ENCODE data around the gene NBAS. TPM values are rescaled to one million over a fixed set of nuclear protein-coding genes. Genes with fewer than 3 reads are reported as not detected.
"Not testable (repeated sequence)": the region's sequence is repeated elsewhere in the genome, so short reads cannot be mapped to it uniquely, and the experiment has no call there.

Gene NBAS
- total RNA-seq, 1 donor from 2014 or later = 36.0 TPM

DNA sequence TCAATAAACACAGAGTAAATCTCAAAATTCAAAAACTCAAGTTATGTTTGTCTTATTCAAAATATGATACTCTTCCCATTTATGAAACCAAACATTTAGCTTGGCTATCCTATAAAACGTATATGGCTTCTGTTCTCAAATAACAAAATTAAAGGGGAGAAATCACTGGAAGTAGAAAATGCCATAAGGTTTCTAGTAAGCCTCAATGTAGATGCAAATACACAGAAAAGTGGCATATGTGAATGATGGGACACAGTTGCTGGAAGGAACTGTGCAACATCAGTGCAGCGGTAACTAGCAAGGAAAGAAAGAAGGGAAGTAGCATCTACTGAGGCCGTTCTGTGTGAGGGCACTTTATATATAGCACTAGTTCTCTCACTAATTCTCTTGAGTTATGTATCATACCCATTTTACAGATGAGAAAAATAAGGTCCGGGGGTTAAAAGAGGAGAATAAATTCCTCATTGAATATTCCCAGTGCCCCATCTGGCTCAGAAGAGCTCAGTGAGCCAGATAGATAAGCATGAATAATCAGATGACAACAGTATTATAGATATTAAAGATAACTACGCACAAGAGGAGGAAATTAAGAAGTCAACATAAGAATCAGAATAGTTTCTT, 27.2 kb downstream of the NBAS start:
- intact Hi-C loops (cut with micrococcal nuclease) = no loop called here

DNA sequence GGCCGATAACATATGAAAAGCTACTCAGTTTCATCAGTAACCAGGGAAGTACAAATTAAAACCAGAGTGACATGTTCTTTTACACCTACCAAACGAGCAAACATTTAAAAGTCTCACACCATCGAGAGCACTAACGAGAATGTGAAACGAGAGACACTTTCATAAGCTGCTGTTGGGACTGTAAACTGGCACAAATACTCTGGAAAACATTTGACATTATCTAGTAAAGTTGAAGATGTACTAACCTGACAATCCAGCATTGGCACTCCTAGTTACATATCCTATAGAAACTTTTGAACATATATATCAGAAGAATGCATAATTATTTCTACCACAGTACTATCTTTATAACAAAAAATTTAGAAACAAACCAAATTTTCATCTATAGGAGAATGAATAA, 28.1 kb downstream of the NBAS start:
- intact Hi-C loops (cut with micrococcal nuclease) = no loop called here

DNA sequence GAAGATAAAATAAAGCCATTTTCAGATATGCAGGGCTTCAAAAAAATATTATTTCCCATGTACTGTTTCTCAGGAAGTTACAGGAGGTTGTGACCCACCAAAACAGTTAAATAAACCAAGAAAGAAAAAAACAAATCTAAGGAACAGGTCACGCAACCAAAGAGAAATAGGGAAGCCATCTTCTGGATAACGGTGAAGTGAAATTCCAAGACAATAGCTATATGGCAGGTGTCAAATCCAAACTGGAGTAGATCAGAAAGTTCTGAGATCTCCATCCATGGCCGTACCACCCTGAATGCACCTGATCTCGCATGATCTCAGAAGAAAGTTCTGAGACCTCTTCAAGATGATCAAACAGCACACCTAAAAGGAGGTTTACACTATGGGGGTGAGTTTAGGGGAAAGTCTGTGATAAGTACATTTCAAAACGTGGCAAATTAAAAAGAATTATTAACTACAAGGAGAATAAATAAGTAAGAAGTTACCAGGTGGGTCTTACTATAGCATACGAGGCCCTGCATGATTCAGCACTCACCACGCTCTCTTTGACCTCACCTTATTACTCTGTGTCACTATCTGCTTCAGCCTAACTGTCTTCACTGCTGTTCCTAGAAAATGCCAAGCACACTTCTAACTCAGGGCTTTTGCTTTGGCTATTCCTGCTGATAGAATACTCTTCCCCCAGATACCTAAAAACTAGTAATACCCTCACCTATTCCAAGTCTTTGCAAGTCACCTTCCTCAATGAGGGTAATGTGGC, 29.9 kb downstream of the NBAS start:
- intact Hi-C loops (cut with micrococcal nuclease) = no loop called here

DNA sequence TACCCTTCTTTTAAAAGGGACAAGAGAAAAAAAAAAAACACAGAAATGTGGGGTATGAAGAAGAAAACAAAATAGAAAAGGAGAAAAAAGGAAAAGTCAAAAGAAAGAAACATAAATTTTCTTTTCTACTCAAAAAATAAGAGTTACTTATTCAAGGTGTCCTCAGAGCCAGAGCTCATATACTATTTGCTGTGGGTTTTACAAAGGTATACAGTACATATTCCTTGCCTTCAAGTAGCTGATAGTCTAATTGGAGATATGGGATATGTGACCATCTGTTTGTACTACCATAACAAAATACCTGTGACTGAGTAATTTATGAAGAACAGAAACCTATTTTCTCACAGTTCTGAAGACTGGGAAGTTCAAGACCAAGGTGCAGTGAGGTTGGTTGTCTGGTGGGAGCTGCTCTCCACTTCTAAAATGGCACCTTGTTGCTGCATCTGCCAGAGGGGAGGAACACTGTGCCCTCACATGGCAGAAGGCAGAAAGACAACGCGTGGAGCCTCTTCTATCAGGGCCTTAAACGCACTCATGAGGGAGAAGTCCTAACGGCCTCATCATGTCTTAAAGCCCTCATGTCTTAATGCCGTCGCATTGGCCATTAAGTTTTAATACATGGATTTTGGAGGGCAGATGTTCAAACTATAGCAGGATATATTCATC, 33.9 kb downstream of the NBAS start:
- intact Hi-C loops (cut with micrococcal nuclease) = no loop called here

DNA sequence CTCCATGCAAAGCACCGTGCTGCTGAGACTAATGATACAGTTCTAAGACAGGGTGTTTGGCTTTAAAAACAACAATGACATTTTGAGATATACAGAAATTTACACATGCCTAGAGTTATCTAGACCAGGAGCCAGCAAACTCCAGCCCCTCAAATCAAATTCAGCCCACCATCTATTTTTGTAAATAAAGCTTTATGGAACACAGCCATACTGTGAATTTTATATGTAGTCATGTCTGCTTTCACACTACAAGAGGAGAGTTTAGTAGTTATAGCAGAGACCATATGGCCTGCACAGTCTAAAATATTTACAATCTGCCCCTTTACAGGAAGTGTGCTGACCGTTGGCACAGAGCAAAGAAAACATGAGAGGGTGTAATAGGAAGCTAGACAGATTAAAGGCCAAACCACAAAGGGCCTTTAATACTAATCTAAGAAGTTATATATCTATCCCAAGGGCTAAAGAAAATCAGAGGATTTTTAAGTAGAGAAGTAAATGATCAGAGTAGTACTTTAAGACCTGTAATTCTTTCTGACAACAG, 39.4 kb downstream of the NBAS start:
- intact Hi-C loops (cut with micrococcal nuclease) = no loop called here

DNA sequence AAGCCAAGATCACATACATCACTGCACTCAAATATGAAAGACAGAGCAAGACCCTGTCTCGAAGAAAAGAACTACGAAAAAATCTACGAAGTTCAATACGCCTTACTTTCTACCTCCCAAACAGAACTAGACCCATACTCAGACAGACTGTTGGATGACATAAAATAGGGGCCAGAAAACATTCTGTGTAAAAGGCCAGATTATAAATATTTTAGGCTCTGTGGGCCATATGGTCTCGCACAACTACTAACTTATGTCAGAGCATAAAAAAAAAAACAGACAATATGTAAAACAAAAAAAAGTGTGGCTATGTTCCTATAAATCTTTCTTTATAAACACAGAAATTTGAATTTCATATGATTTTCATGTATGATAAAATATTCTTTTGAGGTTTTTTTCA, 40.8 kb downstream of the NBAS start:
- intact Hi-C loops (cut with micrococcal nuclease) = no loop called here

DNA sequence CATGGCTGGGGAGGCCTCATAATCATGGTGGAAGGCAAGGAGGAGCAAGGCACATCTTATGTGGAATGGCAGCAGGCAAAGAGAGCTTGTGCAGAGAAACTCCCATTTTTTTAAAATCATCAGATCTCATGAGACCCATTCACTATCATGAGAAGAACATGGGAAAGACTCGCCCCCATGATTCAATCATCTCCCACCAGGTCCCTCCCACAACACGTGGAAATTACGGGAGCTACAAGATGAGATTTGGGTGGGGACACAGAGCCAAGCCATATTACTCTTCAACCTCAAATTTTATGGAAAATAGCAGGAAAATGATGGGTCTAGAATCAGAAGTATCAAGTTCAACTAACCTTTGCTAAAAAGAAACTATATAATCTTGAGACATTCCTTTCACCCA, 42.4 kb downstream of the NBAS start:
- intact Hi-C loops (cut with micrococcal nuclease) = not testable (repeated sequence)

DNA sequence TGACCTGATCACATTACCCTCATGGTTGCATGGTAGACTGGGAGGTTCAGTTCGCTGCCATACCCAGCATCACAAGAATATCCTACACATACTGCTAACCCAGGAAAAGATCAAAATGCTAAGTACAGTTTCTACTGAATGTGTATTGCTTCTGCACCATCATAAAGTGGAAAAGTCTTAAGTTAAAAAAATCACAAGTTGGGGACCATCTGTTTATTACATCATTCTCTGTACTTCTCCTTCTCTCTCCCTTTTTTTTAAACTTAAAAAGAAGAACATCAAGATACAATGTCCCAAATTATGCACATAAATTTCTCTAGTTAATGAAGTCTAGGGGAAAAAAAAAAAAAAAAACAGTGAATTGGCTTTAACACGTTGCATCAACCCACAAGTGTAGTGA, 43.3 kb downstream of the NBAS start:
- intact Hi-C loops (cut with micrococcal nuclease) = no loop called here

DNA sequence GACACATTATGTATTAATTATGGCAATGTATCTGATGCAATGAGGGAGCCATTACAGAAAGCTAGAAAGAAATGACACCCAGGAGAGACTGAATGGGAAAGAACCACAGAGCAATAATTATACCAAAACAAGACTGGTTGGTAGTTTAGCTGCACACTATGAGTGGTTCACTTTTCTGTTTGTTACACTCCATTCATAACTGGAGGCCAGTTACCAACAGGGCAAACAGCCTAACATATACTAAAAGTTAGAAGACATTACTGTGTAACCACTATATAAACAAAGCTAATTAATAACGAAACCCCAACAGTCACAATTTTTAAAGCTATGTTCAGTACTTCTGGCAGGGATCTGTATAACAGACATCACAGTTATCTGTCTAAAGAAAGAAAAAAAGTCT, 49.4 kb downstream of the NBAS start:
- intact Hi-C loops (cut with micrococcal nuclease) = no loop called here

DNA sequence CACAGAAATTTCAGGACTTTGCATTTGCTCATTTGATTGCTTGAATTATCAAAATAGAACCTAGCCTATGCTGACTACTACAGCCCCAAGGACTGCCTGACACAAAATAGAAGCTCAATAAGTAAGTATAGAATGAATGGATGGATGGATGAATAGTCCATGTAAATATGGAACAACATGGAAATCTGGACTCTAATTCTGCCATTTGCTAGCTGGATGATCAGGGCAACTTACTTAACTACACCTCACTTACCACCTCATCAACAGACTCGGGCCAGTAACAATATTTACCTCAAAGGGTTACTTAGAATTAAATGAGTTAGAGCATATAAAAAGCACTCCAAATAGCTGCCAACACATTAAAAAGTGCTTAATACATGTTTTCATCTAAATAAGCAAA, 50.6 kb downstream of the NBAS start:
- intact Hi-C loops (cut with micrococcal nuclease) = no loop called here

DNA sequence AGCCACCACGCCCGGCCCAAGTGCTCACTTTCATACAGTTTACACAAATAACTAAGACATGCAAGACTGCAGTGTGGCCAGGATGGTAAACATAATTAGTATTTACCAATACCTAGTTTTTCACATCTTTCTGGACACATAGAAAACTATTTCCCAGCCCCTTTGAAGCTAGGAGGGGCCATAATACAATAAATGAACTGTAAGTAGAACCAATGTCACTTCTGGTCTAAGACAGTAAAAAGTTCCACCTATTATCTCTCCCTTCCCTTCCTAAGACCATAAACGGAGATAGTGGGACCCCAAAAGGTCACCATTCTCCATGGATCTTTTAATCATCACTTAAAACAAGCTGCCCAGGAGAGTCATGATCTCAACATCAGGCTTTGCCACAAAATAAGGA, 51.0 kb downstream of the NBAS start:
- intact Hi-C loops (cut with micrococcal nuclease) = no loop called here

DNA sequence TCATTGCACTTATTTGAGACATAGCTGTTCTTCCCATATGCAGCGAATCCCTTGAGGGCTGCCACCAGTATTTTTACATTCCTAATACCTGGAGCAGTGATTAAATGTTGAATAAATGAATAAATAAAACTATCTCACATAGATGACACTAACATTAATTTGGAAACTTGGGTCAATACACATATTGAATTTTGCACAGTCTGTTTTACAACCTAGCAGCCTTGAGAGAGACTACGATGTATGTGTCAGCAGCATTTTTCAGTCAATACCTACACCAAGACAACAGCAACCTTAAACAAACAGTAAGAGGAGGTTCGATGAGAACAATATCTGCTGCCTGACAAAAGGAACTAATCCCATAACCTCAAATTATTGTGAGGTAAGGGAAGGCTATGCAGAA, 53.4 kb downstream of the NBAS start:
- intact Hi-C loops (cut with micrococcal nuclease) = no loop called here

DNA sequence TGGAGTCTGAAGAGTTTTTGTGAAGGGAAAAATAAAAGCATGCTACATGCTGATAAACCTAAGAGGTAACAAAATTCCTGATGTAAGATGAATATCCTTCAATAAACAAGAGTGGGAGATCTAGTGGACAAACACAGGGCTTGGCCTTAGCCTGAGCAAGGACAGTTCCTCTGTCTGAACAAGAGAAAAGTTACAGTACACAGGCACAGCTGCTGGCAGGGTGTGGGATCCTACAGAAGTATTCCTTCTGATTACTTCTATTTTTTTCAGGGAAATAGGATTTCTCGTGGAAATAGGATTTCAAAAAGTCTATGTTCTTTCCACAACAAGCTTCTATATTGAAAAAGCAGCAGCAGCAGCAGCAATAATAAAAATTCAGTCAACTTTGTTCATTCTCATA, 54.1 kb downstream of the NBAS start:
- intact Hi-C loops (cut with micrococcal nuclease) = no loop called here

DNA sequence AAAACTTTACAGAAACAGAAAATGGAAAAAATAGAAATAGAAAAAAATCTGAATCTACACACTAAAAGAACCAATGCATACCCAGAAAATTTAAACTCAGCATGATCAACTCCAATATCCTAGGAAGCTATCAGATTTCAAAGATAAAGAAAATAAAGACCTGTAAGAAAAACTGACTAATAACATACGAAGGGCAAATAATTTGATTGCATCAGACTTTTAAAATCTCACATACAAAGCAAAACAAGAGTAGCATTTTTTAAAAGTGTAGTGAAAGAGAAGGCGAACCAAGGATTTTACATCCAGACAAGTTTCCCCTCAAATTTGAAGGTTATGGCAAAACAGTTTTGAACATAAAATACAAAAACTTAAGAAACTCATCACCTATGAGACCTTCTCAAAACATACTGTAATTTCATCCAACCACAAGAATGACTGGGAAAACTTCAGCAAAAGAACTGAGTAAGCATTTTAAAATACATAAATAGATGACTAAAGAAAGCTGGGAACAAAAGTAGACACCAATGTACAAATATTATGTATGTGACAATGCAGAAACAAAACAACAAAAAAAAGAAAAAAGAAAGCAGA, 54.8 kb downstream of the NBAS start:
- intact Hi-C loops (cut with micrococcal nuclease) = no loop called here

DNA sequence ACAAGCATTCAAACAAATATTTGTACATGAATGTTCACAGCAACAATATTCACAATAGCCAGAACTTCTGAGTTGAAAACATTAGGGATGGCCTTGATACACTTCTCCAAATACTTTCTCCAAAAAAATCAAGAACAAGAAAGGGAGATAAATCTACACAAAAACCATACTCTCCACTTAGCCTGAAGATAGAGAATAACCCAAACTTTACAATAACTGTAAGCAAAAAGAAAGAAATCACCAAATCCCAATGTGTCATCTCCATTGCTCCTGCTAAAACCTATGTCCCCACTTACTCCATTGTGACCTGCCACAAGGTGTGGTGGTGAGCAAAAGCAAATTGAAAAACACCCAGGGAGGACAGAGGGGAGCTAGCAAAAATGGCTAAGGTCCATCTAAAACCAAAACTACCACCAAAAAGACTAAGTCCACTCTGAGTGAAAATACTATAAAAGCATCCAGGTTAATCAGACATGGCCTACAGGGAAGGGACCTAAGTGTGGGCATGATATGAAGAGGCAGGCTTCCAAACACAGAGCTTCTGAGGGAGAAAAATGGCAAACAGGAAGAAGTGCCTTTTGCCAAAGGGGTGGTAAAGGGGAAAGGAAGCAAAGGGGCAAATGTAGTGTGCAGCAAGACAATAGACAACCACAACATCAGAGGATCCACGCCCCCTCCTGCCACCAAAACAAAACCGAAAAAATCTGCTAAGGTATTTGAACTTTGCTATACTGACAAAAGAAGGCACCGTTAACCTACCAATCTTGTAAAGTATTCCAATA, 56.1 kb downstream of the NBAS start:
- intact Hi-C loops (cut with micrococcal nuclease) = no loop called here

DNA sequence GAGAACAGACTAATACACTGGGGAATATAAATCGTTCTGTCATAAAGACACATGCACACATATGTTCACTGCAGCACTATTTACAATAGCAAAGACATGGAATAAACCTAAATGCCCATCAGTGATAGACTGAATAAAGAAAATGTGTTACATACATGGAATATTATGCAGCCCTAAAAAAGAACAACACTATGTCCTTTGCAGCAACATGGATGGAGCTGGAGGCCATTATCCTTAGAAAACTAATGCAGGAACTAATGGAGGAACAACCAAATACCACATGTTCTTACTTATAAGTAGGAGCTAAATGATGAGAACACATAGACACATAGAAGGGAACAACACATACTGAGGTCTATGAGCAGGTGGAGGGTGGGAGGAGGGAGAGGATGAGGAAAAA, 61.9 kb downstream of the NBAS start:
- intact Hi-C loops (cut with micrococcal nuclease) = not testable (repeated sequence)

DNA sequence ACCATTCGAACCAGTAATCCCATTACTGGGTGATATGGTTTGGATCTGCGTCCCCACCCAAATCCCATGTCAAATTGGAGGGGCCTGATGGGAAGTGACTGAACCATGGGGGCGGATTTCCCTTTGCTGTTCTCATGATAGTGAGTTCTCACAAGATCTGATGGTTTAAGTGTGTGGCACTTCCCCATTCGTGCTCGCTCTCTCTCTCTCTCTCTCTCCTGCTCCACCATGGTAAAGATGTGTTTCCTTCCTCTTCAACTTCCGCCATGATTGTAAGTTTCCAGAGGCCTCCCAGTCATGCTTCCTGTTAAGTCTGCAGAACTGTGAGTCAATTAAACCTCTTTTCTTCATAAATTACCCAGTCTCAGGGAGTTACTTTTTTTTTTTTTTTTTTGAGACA, 62.6 kb downstream of the NBAS start:
- intact Hi-C loops (cut with micrococcal nuclease) = no loop called here

DNA sequence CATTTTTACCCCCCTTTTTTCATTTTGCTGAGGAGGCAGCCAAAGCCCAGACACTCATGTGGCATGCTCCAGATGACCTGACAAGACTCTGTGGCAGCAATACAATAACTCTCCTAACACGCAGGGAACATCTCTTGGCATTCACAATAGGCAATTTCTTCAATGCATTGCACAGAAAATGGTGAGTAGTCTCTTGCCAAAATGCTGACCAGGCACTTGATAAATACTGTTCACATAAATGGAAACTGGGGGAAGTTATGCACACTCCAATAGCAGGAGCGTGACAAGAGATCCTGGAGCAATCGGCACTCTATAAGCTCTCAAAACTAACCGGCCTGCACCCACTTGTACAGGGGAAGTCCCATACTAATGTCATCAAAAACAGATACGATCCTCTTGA, 66.3 kb downstream of the NBAS start:
- intact Hi-C loops (cut with micrococcal nuclease) = no loop called here

DNA sequence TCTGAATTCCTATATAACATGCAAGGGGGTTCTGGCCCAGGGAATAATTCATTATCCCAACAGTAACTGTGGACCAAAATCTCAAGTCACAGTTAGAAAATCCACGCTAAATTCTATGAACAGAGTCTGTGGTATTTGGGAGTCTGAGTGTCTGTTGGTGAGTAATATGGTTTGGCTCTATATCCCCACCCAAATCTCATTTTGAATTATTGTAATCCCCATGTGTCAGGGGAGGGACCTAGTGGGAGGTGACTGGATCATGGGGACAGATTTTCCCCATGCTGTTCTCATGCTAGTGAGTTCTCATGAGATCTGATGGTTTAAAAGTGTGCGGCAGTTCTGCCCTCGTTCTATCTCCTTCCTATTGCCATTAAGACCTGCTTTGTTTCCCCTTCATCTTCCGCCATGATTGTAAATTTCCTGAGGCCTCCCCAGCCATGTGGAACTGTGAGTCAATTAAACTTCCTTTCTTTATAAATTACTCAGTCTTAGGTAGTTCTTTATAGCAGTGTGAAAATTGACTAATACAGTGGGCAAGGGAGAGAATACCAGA, 68.3 kb downstream of the NBAS start:
- intact Hi-C loops (cut with micrococcal nuclease) = no loop called here

DNA sequence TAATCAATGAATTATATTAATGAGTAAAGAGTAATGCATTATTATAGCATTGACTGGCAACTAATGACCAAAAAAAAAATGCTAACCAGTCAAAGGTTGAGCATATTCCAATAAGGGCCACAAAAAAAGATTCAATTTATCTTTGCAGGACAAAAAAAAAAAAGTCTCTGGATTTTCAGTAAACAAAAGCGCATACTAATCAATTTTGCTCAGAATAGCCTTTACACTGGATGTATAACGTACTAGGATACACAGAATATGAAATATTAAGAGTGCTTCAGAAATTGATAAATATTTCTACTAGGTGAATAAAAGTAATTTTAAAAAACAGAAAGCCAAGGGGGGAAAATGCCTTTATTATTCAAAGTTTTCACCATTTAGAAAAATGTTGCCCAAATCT, 74.4 kb downstream of the NBAS start:
- intact Hi-C loops (cut with micrococcal nuclease) = no loop called here

DNA sequence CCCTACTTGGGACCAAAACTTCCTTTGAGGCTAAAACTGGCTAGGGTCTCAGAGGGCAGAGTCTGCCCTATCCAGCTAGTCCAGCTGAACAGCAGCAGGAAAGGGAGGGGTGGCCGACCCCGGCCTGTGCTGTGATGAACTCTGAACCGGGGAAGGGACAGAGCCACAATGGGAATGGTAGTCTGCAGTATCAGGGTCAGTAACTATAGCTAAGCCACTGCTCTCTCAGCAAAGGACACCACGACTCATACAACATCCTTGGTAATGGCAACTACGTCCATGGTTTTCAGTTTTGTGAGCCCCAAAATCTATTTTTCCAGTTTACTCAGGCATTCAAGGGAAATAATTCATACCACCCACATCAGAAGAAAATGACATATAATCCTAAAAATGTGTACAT, 75.2 kb downstream of the NBAS start:
- intact Hi-C loops (cut with micrococcal nuclease) = no loop called here
